Prostate gland (tissue), 2 donors: Measurements from ENCODE around the gene THNSL1. TPM values are rescaled to one million over a fixed set of nuclear protein-coding genes. Genes with fewer than 3 reads are reported as not detected.

ENCODE experiments used
- DNase-seq: peaks from one replicate; pipeline ENCODE4 v3.0.0-alpha.2; 2019; ENCODE audit warnings: low spot score
- H3K27ac ChIP-seq, 2 donors: fragments of 200-600 bp; sonication (generic); 2 replicates each; pipeline ENCODE4 v1.5.1; 2017 to 2019
- H3K27me3 ChIP-seq: fragments of 200-600 bp; sonication (generic); replicated peaks from 2 replicates; pipeline ENCODE4 v1.5.1; 2019; ENCODE audit not compliant: insufficient read depth
- H3K36me3 ChIP-seq, 2 donors: fragments of 200-600 bp; sonication (generic); 1 replicate in 1 of 2; 2 replicates in 1 of 2; pipeline versions ENCODE4 v1.5.1 to v1.8.1; 2017 to 2019
- H3K4me1 ChIP-seq: fragments of 200-600 bp; sonication (generic); replicated peaks from 2 replicates; pipeline ENCODE4 v1.5.1; 2019
- H3K4me3 ChIP-seq, 2 donors: fragments of 200-600 bp; sonication (generic); 2 replicates each; pipeline ENCODE4 v1.5.1; 2017 to 2019
- H3K9me3 ChIP-seq: fragments of 200-600 bp; sonication (generic); 2 replicates; pipeline ENCODE4 v1.5.1; 2017
- CTCF ChIP-seq, 4 experiments: fragments of 200-600 bp in 2 of 4; fragments of 450-650 bp in 2 of 4; sonication (generic) in 2 of 4; IDR thresholded peaks; 1 replicate in 3 of 4; 2 replicates in 1 of 4; pipeline ENCODE4 v1.5.1; 2016 to 2019; ENCODE audit warnings: antibody characterized with exemption in 4 of 4, mild to moderate bottlenecking in 2 of 4, moderate library complexity in 2 of 4
- POLR2A ChIP-seq: fragments of 450-650 bp; IDR thresholded peaks from one replicate; pipeline ENCODE4 v1.6.1; 2016; ENCODE audit warnings: antibody characterized with exemption, mild to moderate bottlenecking
- POLR2AphosphoS5 ChIP-seq: sonication (generic); formaldehyde crosslinking; IDR thresholded peaks from one replicate; pipeline ENCODE4 v1.6.1; 2017; ENCODE audit warnings: antibody characterized with exemption
- WGBS: methylation state at CpG from one replicate; pipeline ENCODE4 v1.1.5; 2018; 5-methylcytosine and 5-hydroxymethylcytosine counted together
- intact Hi-C: fragments of 100-400 bp; cut with DNase I; formaldehyde crosslinking; loops from one replicate; pipeline ENCODE4 v1.14.2; 2022
- total RNA-seq, 2 donors: library from RNA; depleted of rRNA; stranded (reverse); fragments of >200 nt; gene quantifications; one replicate each; pipeline ENCODE4 v1.1.0, GENCODE V29; 2016

Gene THNSL1
- total RNA-seq, 2 donors from 2014 or later, result 2.4 to 4.3 TPM

- Histone ChIP-seq H3K27me3 (no peaks in the 10 kb centered on the region), H3K4me1 (no peaks in the 10 kb centered on the region), H3K36me3 (no peaks in the 10 kb centered on the region), H3K9me3 (no peaks in the 10 kb centered on the region), H3K27ac (no peak overlapping the region), H3K4me3 (no peak overlapping the region)
- TF ChIP-seq POLR2A (no peak), CTCF (IDR thresholded peaks at IDR 0.05) (no peak), POLR2AphosphoS5 (no peak)
- intact Hi-C loops, result no loop called here
- no peak for DNase-seq
- 97% methylated on average over 7 of the region's 7 CpGs for WGBS
Observed at GRCh38 chr10:25061125-25061524, 44.7 kb downstream of the THNSL1 start.

- Histone ChIP-seq H3K27me3 (no peaks in the 10 kb centered on the region), H3K4me1 (no peaks in the 10 kb centered on the region), H3K27ac (no peak overlapping the region), H3K9me3 (no peaks in the 10 kb centered on the region), H3K4me3 (no peak overlapping the region), H3K36me3 (no peaks in the 10 kb centered on the region)
- intact Hi-C loops, result no loop called here
- TF ChIP-seq CTCF (IDR thresholded peaks at IDR 0.05), result no peak
- TF ChIP-seq POLR2A, result no peak
- TF ChIP-seq POLR2AphosphoS5, result no peak
- whole genome bisulfite sequencing, result 77% methylated on average over 11 of the region's 11 CpGs
- DNase-seq, result no peak
Observed at GRCh38 chr10:25061711-25062449, 45.5 kb downstream of the THNSL1 start.

- Histone ChIP-seq H3K36me3 (no peaks in the 10 kb centered on the region), H3K4me1 (no peaks in the 10 kb centered on the region), H3K4me3 (no peak overlapping the region), H3K9me3 (no peaks in the 10 kb centered on the region), H3K27ac (no peak overlapping the region), H3K27me3 (no peaks in the 10 kb centered on the region)
- intact Hi-C loops, result no loop called here
- DNase-seq, result no peak
- TF ChIP-seq POLR2AphosphoS5 (no peak), CTCF (IDR thresholded peaks at IDR 0.05) (no peak), POLR2A (no peak)
- 94% methylated on average over 1 of the region's 1 CpG for WGBS
Observed at GRCh38 chr10:25063157-25063556, 46.7 kb downstream of the THNSL1 start.

- WGBS, result 95% methylated on average over 8 of the region's 8 CpGs
- no peak for DNase-seq
- Histone ChIP-seq H3K4me1 (no peaks in the 10 kb centered on the region), H3K27ac (no peak overlapping the region), H3K9me3 (no peaks in the 10 kb centered on the region), H3K4me3 (no peak overlapping the region), H3K27me3 (no peaks in the 10 kb centered on the region), H3K36me3 (no peaks in the 10 kb centered on the region)
- intact Hi-C loops, result no loop called here
- TF ChIP-seq POLR2A (no peak), CTCF (IDR thresholded peaks at IDR 0.05) (no peak), POLR2AphosphoS5 (no peak)
Observed at GRCh38 chr10:25063644-25064043, 47.2 kb downstream of the THNSL1 start.

- WGBS, result 91% methylated on average over 2 of the region's 2 CpGs
- H3K36me3 ChIP-seq, result no peaks in the 10 kb centered on the region
- no peak overlapping the region for H3K27ac ChIP-seq
- H3K4me3 ChIP-seq, result no peak overlapping the region
- no peaks in the 10 kb centered on the region for H3K4me1 ChIP-seq
- TF ChIP-seq POLR2A, result no peak
- no peak for TF ChIP-seq POLR2AphosphoS5
- TF ChIP-seq CTCF (IDR thresholded peaks at IDR 0.05), result no peak
- no peaks in the 10 kb centered on the region for H3K9me3 ChIP-seq
- no peaks in the 10 kb centered on the region for H3K27me3 ChIP-seq
- intact Hi-C loops, result no loop called here
- no peak for DNase-seq
Observed at GRCh38 chr10:25064401-25064800, 48.0 kb downstream of the THNSL1 start.
